Measurements from ENCODE around the gene GALNS.

The GALNS gene

GRCh38 chr16:88817785-88818574 lies 38.8 kb downstream of the GALNS start:
- no peak for DNase-seq (ENCODE audit: low spot score)

GRCh38 chr16:88816736-88817535 lies 39.8 kb downstream of the GALNS start:
- no peak for DNase-seq (ENCODE audit: low spot score)

GRCh38 chr16:88815901-88816589 lies 40.7 kb downstream of the GALNS start:
- no peak for DNase-seq (ENCODE audit: low spot score)

GRCh38 chr16:88815227-88815626 lies 41.5 kb downstream of the GALNS start:
- no peak for DNase-seq (ENCODE audit: low spot score)

GRCh38 chr16:88814144-88814502 lies 42.6 kb downstream of the GALNS start:
- DNase-seq (ENCODE audit: low spot score): no peak

- DNase-seq (ENCODE audit: low spot score): no peak
These were observed 43.2 kb downstream of the GALNS start for GRCh38 chr16:88813269-88814143.

GRCh38 chr16:88812513-88813268 lies 44.1 kb downstream of the GALNS start:
- DNase-seq (ENCODE audit: low spot score): no peak

- DNase-seq (ENCODE audit: low spot score): peak; percentile 88
These were observed 44.8 kb downstream of the GALNS start, which contains the start of gene APRT for GRCh38 chr16:88811769-88812512. APRT (minus strand) TSS chr16:88811928; CDS start chr16:88811899, 29 bp downstream.

- DNase-seq (ENCODE audit: low spot score): peak; percentile 40
These were observed 45.6 kb downstream of the GALNS start for GRCh38 chr16:88810912-88811768.

- DNase-seq (ENCODE audit: low spot score): no peak
These were observed 46.4 kb downstream of the GALNS start for GRCh38 chr16:88810166-88810911.

- no peak for DNase-seq (ENCODE audit: low spot score)
These were observed 47.0 kb downstream of the GALNS start for GRCh38 chr16:88809676-88810165.

GRCh38 chr16:88809068-88809675 lies 47.6 kb downstream of the GALNS start:
- no peak for DNase-seq (ENCODE audit: low spot score)

GRCh38 chr16:88807626-88808453 lies 48.9 kb downstream of the GALNS start:
- no peak for DNase-seq (ENCODE audit: low spot score)

- DNase-seq (ENCODE audit: low spot score): no peak
These were observed 49.6 kb downstream of the GALNS start for GRCh38 chr16:88807142-88807625.

- DNase-seq (ENCODE audit: low spot score): no peak
These were observed 50.1 kb downstream of the GALNS start for GRCh38 chr16:88806491-88807111.

GRCh38 chr16:88805887-88806393 lies 50.8 kb downstream of the GALNS start:
- no peak for DNase-seq (ENCODE audit: low spot score)
